ENCODE results near the gene SKP2.
"Not testable (repeated sequence)": the region's sequence is repeated elsewhere in the genome, so short reads cannot be mapped to it uniquely, and the experiment has no call there.

DNA sequence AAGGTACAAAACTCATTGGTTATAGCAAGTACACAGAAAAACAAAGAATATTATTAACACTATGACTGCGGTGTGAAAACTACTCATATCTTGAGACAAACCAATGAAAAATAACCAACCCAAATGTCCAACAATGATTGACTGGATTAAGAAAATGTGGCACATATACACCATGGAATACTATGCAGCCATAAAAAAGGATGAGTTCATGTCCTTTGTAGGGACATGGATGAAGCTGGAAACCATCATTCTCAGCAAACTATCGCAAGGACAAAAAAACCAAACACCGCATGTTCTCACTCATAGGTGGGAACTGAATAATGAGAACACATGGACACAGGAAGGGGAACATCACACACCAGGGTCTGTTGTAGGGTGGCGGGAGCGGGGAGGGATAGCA is 22.2 kb upstream of the SKP2 start:
- TF ChIP-seq FOXA1 (IDR thresholded peaks at IDR 0.05); BHLHE40 (IDR thresholded peaks at IDR 0.05; ENCODE audit: borderline replicate concordance); ARNT (IDR thresholded peaks at IDR 0.05); SP1 (IDR thresholded peaks at IDR 0.05); FOXM1 (IDR thresholded peaks at IDR 0.05; ENCODE audit: borderline replicate concordance); LEF1 (IDR thresholded peaks at IDR 0.05; ENCODE audit: borderline replicate concordance); SUZ12 (IDR thresholded peaks at IDR 0.05): not testable (repeated sequence)

Data from HEK293T (cell line).